Trophoblast cell (in vitro differentiated cells and primary cell): Measurements from ENCODE around the gene CCL3.
A peak's percentile ranks its signal among the peaks of the same experiment; 100 is the strongest.

ENCODE experiments used
- DNase-seq, 2 donors: peaks; one replicate each; pipeline ENCODE4 v3.0.0-alpha.2; 2016
- H2AFZ ChIP-seq: 2 replicates; pipeline ENCODE4 v1.6.1; 2013; ENCODE audit warnings: low read length, moderate library complexity, mild to moderate bottlenecking; ENCODE audit not compliant: insufficient read depth, poor library complexity
- H2AK5ac ChIP-seq: 2 replicates; pipeline ENCODE4 v1.6.1; 2013; ENCODE audit warnings: mild to moderate bottlenecking, low read length
- H2BK120ac ChIP-seq: 2 replicates; pipeline ENCODE4 v1.6.1; 2013; ENCODE audit warnings: low read length, mild to moderate bottlenecking, moderate library complexity; ENCODE audit not compliant: insufficient read depth, poor library complexity
- H2BK12ac ChIP-seq: 2 replicates; pipeline ENCODE4 v1.6.1; 2013; ENCODE audit warnings: mild to moderate bottlenecking, low read length, moderate library complexity
- H2BK5ac ChIP-seq: 2 replicates; pipeline ENCODE4 v1.6.1; 2013; ENCODE audit warnings: low read length, low read depth, moderate library complexity, mild to moderate bottlenecking; ENCODE audit not compliant: poor library complexity
- H3K14ac ChIP-seq: 2 replicates; pipeline ENCODE4 v1.6.1; 2013; ENCODE audit warnings: mild to moderate bottlenecking, low read length
- H3K18ac ChIP-seq: 2 replicates; pipeline ENCODE4 v1.6.1; 2013; ENCODE audit warnings: mild to moderate bottlenecking, low read length
- H3K23ac ChIP-seq: 2 replicates; pipeline ENCODE4 v1.6.1; 2013; ENCODE audit warnings: low read length
- H3K27ac ChIP-seq: 2 replicates; pipeline ENCODE4 v1.5.1; 2013; ENCODE audit warnings: low read depth, mild to moderate bottlenecking, inconsistent platforms, low read length, moderate library complexity
- H3K27me3 ChIP-seq: 2 replicates; pipeline ENCODE4 v1.6.1; 2013; ENCODE audit warnings: inconsistent platforms, mild to moderate bottlenecking, low read length, moderate library complexity; ENCODE audit not compliant: insufficient read depth
- H3K36me3 ChIP-seq, 2 experiments: 1 replicate in 1 of 2; 2 replicates in 1 of 2; pipeline ENCODE4 v1.6.1; 2013; ENCODE audit warnings: low read length in 2 of 2, mild to moderate bottlenecking in 2 of 2, moderate library complexity in 1 of 2; ENCODE audit not compliant: insufficient read depth in 2 of 2, control insufficient read depth in 1 of 2
- H3K4ac ChIP-seq: 2 replicates; pipeline ENCODE4 v1.6.1; 2013; ENCODE audit warnings: low read depth, mild to moderate bottlenecking, low read length, moderate library complexity
- H3K4me1 ChIP-seq, 2 experiments: 1 replicate in 1 of 2; 2 replicates in 1 of 2; pipeline ENCODE4 v1.6.1; 2013; ENCODE audit warnings: low read length in 2 of 2, mild to moderate bottlenecking in 2 of 2, moderate library complexity in 1 of 2; ENCODE audit not compliant: insufficient read depth in 2 of 2, control insufficient read depth in 1 of 2
- H3K4me2 ChIP-seq: 2 replicates; pipeline ENCODE4 v1.6.1; 2013; ENCODE audit warnings: inconsistent platforms, mild to moderate bottlenecking, low read length, moderate library complexity
- H3K4me3 ChIP-seq: 2 replicates; pipeline ENCODE4 v1.5.1; 2013; ENCODE audit warnings: mild to moderate bottlenecking, low read depth, low read length, inconsistent platforms
- H3K79me1 ChIP-seq: one replicate; pipeline ENCODE4 v1.6.1; 2013; ENCODE audit warnings: low read length
- H3K79me2 ChIP-seq: 2 replicates; pipeline ENCODE4 v1.6.1; 2013; ENCODE audit warnings: low read length, mild to moderate bottlenecking; ENCODE audit not compliant: control insufficient read depth, insufficient read depth, poor library complexity
- H3K9ac ChIP-seq: 2 replicates; pipeline ENCODE4 v1.6.1; 2013; ENCODE audit warnings: mild to moderate bottlenecking, low read length
- H3K9me3 ChIP-seq: 2 replicates; pipeline ENCODE4 v1.6.1; 2013; ENCODE audit warnings: low read depth, mild to moderate bottlenecking, control low read depth, inconsistent platforms, low read length; ENCODE audit not compliant: insufficient read depth
- H4K12ac ChIP-seq: 2 replicates; pipeline ENCODE4 v1.6.1; 2013; ENCODE audit warnings: low read depth, mild to moderate bottlenecking, low read length, moderate library complexity
- H4K8ac ChIP-seq: 2 replicates; pipeline ENCODE4 v1.6.1; 2013; ENCODE audit warnings: low read depth, mild to moderate bottlenecking, low read length, moderate library complexity
- H4K91ac ChIP-seq: one replicate; pipeline ENCODE4 v1.6.1; 2013; ENCODE audit warnings: low read depth, mild to moderate bottlenecking, low read length, moderate library complexity
- WGBS: extraction: QIAGEN DNeasy Blood & Tissue Kit; methylation state at CpG from one replicate; pipeline ENCODE4 v1.1.7; 2013; ENCODE audit warnings: missing lambda C conversion rate; ENCODE audit not compliant: insufficient read length, insufficient coverage; ENCODE audit errors: extremely low coverage; 5-methylcytosine and 5-hydroxymethylcytosine counted together

CCL3 gene

DNA sequence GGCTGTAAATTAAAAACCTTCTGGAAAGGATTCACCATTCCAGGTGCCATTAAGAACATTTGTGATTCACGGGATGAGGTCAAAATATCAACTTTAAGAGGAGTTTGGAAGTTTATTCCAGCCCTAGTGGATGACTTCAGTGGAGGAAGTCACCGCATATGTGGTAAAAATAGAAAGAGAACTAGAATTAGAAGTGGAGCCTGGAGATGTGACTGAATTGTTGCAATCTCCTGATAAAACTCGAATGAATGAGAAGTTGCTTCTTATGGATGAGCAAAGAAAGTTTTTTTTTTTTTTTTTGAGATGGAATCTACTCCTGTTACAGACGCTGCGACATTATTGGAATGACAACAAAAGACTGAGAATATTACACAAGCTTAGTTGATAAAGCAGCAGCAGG, 40.4 kb upstream of the CCL3 start:
- no peak overlapping the region for H2BK5ac ChIP-seq
- H2BK12ac ChIP-seq, result no peak overlapping the region
- no peak overlapping the region for H3K9ac ChIP-seq
- no peak overlapping the region for H3K18ac ChIP-seq
- DNase-seq, result peak in 1 of 2 donors; percentile 22
- no peaks in the 10 kb centered on the region for H3K79me1 ChIP-seq
- H3K4me3 ChIP-seq, result no peak overlapping the region
- no peak overlapping the region for H3K23ac ChIP-seq
- H3K27me3 ChIP-seq, result no peaks in the 10 kb centered on the region
- H4K12ac ChIP-seq, result no peak overlapping the region
- no peak overlapping the region for H2AK5ac ChIP-seq
- no peaks in the 10 kb centered on the region for H3K4me1 ChIP-seq
- H2AFZ ChIP-seq, result no peak overlapping the region
- H4K8ac ChIP-seq, result no peak overlapping the region
- no CpG with 5 or more reads among the region's 5 CpGs for WGBS
- no peak overlapping the region for H3K14ac ChIP-seq
- no peak overlapping the region for H3K27ac ChIP-seq
- H3K9me3 ChIP-seq, result peaks cover 6% of the 10 kb centered on the region
- no peak overlapping the region for H4K91ac ChIP-seq
- no peaks in the 10 kb centered on the region for H3K36me3 ChIP-seq
- H2BK120ac ChIP-seq, result no peak overlapping the region
- no peak overlapping the region for H3K4me2 ChIP-seq
- no peaks in the 10 kb centered on the region for H3K79me2 ChIP-seq
- H3K4ac ChIP-seq, result no peak overlapping the region

DNA sequence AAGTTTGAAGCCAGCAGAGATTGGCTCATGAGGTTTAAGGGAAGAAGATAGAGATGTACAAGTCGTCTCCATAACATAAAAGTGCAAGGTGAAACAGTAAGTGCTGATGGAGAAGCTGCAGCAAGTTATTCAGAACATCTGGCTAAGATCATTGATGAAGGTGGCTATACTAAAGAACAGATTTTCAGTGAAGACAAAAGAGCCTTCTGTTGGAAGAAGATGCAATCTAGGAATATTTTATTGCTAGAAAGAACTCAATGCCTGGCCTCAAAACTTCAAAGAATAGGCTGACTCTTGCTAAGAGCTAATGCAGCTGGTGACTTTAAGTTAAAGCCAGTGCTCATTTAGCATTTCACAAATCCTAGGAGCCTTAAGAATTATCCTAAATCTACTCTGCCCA, 39.7 kb upstream of the CCL3 start:
- no peak overlapping the region for H3K18ac ChIP-seq
- H3K14ac ChIP-seq, result no peak overlapping the region
- no peaks in the 10 kb centered on the region for H3K79me1 ChIP-seq
- no peaks in the 10 kb centered on the region for H3K4me1 ChIP-seq
- no peak overlapping the region for H3K23ac ChIP-seq
- H2BK12ac ChIP-seq, result no peak overlapping the region
- H3K4me2 ChIP-seq, result no peak overlapping the region
- no peak overlapping the region for H2BK5ac ChIP-seq
- H3K27ac ChIP-seq, result no peak overlapping the region
- no peak overlapping the region for H3K4me3 ChIP-seq
- no peaks in the 10 kb centered on the region for H3K36me3 ChIP-seq
- no peak for DNase-seq
- no peak overlapping the region for H2AK5ac ChIP-seq
- H2AFZ ChIP-seq, result no peak overlapping the region
- no peak overlapping the region for H3K4ac ChIP-seq
- no peak overlapping the region for H3K9ac ChIP-seq
- no peak overlapping the region for H2BK120ac ChIP-seq
- H3K79me2 ChIP-seq, result no peaks in the 10 kb centered on the region
- no CpG with 5 or more reads among the region's 1 CpG for WGBS
- H4K12ac ChIP-seq, result no peak overlapping the region
- peaks cover 12% of the 10 kb centered on the region for H3K9me3 ChIP-seq
- no peaks in the 10 kb centered on the region for H3K27me3 ChIP-seq
- no peak overlapping the region for H4K91ac ChIP-seq
- H4K8ac ChIP-seq, result no peak overlapping the region

DNA sequence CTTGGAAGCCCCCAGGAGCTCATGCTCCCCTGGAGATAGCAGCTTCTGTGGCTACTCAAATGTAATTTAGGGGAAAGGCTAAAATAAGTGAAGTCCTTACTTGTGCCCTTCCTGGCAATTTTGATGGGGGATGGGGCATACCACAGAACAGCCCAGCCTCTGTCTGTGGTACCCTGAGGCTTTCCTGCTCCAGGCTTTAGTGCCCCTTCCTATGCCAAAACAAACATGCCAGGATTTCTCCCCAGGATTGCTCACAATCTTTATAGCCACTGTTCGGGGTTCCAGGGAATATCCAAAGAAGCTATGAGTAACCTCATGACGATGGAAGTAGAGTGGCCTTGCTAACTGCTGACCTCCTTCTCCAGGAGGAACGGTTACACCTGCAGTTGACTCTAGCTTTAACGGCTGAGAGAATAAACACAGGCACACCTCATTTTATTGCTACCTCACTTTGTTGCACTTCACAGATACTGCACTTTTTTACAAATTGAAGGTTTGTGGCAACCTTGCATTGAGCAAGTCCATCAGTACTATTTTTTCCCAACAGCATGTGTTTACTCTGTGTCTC, 38.6 kb upstream of the CCL3 start:
- WGBS, result no CpG with 5 or more reads among the region's 4 CpGs
- Histone ChIP-seq H3K79me1 (no peaks in the 10 kb centered on the region), H2BK12ac (no peak overlapping the region), H4K8ac (no peak overlapping the region), H3K27ac (no peak overlapping the region), H2BK120ac (no peak overlapping the region), H3K27me3 (no peaks in the 10 kb centered on the region), H3K4me2 (no peak overlapping the region), H4K91ac (no peak overlapping the region), H3K79me2 (no peaks in the 10 kb centered on the region), H3K4ac (no peak overlapping the region), H2AFZ (no peak overlapping the region), H3K4me3 (no peak overlapping the region), H4K12ac (no peak overlapping the region), H3K4me1 (no peaks in the 10 kb centered on the region), H2AK5ac (no peak overlapping the region), H3K18ac (no peak overlapping the region), H2BK5ac (no peak overlapping the region), H3K36me3 (no peaks in the 10 kb centered on the region), H3K14ac (no peak overlapping the region), H3K9ac (no peak overlapping the region), H3K23ac (no peak overlapping the region), H3K9me3 (peaks cover 12% of the 10 kb centered on the region)
- DNase-seq, result no peak

DNA sequence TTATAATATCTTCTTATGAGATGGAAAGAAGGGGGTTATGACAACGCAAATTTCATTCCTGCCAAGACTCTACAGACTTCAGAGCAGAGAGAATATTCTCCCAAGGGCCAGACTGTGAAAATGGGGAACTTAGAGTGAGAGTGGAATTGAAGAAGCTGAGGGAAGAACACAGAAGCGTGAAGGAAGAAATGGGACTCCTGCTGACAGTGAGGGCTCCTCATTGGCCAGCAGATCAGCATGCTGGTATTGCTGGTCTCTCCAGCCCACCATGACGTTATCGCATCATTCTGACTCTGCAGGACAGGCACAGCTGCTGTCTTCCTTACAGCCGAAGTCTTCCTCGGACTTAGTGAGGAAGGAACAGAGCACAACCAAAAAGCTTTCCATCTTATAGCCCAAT, 38.0 kb upstream of the CCL3 start:
- H3K9ac ChIP-seq, result no peak overlapping the region
- no peak overlapping the region for H3K4ac ChIP-seq
- H3K27ac ChIP-seq, result no peak overlapping the region
- H3K18ac ChIP-seq, result no peak overlapping the region
- H3K23ac ChIP-seq, result no peak overlapping the region
- H2BK12ac ChIP-seq, result no peak overlapping the region
- no peaks in the 10 kb centered on the region for H3K36me3 ChIP-seq
- no peak overlapping the region for H4K12ac ChIP-seq
- H3K79me1 ChIP-seq, result no peaks in the 10 kb centered on the region
- no peak overlapping the region for H2BK120ac ChIP-seq
- no peak overlapping the region for H3K14ac ChIP-seq
- WGBS, result no CpG with 5 or more reads among the region's 6 CpGs
- H2AFZ ChIP-seq, result no peak overlapping the region
- H3K4me2 ChIP-seq, result no peak overlapping the region
- no peak overlapping the region for H2BK5ac ChIP-seq
- H3K79me2 ChIP-seq, result no peaks in the 10 kb centered on the region
- no peak overlapping the region for H3K4me3 ChIP-seq
- no peak overlapping the region for H2AK5ac ChIP-seq
- DNase-seq, result peak; percentile 19 to 65
- H3K4me1 ChIP-seq, result no peaks in the 10 kb centered on the region
- H4K91ac ChIP-seq, result no peak overlapping the region
- H3K27me3 ChIP-seq, result no peaks in the 10 kb centered on the region
- peaks cover 12% of the 10 kb centered on the region for H3K9me3 ChIP-seq
- H4K8ac ChIP-seq, result no peak overlapping the region
